ENCODE results near the gene IL20.

The IL20 gene

GRCh38 chr1:206895837-206896242 lies 30.4 kb downstream of the IL20 start:
- TF ChIP-seq, protein P1, sequence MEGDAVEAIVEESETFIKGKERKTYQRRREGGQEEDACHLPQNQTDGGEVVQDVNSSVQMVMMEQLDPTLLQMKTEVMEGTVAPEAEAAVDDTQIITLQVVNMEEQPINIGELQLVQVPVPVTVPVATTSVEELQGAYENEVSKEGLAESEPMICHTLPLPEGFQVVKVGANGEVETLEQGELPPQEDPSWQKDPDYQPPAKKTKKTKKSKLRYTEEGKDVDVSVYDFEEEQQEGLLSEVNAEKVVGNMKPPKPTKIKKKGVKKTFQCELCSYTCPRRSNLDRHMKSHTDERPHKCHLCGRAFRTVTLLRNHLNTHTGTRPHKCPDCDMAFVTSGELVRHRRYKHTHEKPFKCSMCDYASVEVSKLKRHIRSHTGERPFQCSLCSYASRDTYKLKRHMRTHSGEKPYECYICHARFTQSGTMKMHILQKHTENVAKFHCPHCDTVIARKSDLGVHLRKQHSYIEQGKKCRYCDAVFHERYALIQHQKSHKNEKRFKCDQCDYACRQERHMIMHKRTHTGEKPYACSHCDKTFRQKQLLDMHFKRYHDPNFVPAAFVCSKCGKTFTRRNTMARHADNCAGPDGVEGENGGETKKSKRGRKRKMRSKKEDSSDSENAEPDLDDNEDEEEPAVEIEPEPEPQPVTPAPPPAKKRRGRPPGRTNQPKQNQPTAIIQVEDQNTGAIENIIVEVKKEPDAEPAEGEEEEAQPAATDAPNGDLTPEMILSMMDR (IDR thresholded peaks at IDR 0.05; ENCODE audit: low read depth, low read length): no peak
- no peak overlapping the region for H3K4me3 ChIP-seq (ENCODE audit: low read depth, low read length)

DNA sequence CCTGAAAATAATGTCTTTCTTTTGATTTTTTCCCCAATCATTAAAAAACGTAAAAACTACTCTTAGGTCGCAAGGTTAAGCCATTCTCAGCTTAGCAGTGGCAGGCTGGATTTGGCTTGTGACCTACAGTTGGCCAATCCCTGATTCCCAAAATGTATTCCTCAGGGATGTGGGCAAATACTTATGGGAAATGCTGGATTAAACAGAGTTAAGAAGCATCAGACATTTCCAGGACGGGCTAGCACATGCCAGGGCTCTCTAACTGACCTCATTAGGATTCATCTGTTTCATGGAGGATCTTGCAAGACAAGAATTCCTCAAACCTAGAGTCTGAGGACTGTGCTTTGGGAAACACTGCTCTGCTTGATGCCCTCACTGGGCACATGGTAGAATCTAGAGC lies 30.8 kb downstream of the IL20 start:
- H3K4me3 ChIP-seq (ENCODE audit: low read depth, low read length): no peak overlapping the region
- TF ChIP-seq, protein P1 (IDR thresholded peaks at IDR 0.05; ENCODE audit: low read depth, low read length): no peak

GRCh38 chr1:206897175-206897574 lies 31.8 kb downstream of the IL20 start, which contains the start of gene IL24:
TSS of gene IL24 (plus strand) at chr1:206897443. CDS start at chr1:206897833, 390 bp downstream.
- no peak within 1 kb of the TSS for H3K4me3 ChIP-seq (ENCODE audit: low read depth, low read length)
- TF ChIP-seq, protein P1 (IDR thresholded peaks at IDR 0.05; ENCODE audit: low read depth, low read length): no peak

DNA sequence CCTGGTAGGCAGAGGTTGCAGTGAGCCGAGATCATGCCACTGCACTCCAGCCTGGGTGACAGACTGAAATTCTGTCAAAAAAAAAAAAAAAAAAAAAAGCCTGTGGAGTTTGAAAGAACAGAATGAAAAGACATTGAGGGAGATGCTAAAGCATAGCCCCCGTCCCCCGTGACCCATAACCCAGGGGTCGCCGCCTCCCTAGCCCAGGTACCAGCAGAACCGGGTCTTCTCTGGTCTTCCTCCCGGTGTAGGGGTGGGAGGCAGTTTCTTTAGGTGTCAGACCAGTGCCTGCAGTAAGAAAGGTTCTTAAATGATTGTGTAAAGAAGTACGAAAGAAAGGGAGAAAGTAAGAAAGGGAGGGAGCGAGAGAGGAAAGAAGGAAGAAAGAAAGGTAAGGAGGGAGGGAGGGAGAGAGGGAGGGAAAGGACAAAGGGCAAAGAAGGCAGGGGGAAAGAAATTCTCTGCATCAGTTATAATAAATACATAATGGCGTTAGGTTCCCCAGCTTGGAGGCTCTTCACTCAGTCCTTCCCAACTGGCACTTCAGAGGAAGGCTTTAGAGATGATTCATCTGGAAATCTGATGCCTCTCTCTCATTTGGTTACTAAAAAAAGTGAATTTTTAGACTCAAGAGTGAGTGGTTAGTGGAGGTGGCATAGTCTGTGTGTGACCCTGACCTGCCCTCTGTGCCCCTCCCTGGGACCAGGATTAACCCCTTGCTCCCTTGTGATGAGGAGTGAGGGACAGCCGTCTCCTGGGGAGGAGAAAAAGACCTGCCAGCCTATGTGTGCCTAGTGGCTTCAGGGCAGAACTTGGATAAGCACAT lies 32.9 kb downstream of the IL20 start:
- no peak overlapping the region for H3K4me3 ChIP-seq (ENCODE audit: low read depth, low read length)
- TF ChIP-seq, protein P1 (IDR thresholded peaks at IDR 0.05; ENCODE audit: low read depth, low read length): no peak

DNA sequence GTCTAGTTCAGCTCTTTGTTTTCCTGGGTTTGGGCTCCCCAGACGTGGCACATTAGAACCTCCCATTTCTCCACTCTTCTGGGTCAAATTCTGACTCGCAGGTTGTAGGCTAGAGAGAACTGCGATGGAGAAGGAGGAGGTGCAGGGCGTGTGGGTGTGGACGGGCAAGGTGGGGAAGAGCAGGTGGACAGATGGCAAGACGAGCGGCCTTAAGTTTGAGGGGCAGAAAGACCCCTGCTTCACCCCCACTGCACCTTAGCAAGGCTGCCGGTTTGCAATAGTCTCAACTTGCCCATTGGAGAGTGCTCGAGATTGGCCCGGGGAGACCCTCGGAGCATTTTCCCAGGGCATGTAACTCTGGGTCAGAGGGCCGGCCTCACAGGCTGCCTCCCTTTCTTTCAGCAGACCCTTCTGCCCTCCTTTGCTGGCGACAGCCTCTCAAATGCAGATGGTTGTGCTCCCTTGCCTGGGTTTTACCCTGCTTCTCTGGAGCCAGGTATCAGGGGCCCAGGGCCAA lies 33.5 kb downstream of the IL20 start:
- no peak overlapping the region for H3K4me3 ChIP-seq (ENCODE audit: low read depth, low read length)
- TF ChIP-seq, protein P1 (IDR thresholded peaks at IDR 0.05; ENCODE audit: low read depth, low read length): no peak

DNA sequence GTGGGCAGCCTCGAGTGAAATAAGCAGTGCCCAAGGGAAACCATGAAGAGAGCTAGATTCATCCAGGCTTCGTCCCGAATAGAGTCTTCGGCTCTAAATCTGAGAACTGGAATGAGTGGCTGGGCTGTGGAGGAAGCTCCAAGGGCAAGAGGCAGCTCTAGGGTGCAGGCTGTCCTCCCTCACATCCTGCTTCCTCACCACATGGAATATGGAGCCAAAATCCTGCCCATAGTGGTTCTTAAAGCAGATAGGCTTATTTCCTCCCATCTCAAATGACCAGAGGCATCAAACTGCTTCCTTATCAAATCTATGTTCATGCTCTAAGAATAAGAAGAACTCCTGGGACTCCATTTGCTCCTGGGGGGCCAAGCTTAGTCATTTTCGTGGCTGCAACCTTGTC lies 34.3 kb downstream of the IL20 start:
- TF ChIP-seq, protein P1 (IDR thresholded peaks at IDR 0.05; ENCODE audit: low read depth, low read length): no peak
- no peak overlapping the region for H3K4me3 ChIP-seq (ENCODE audit: low read depth, low read length)

DNA sequence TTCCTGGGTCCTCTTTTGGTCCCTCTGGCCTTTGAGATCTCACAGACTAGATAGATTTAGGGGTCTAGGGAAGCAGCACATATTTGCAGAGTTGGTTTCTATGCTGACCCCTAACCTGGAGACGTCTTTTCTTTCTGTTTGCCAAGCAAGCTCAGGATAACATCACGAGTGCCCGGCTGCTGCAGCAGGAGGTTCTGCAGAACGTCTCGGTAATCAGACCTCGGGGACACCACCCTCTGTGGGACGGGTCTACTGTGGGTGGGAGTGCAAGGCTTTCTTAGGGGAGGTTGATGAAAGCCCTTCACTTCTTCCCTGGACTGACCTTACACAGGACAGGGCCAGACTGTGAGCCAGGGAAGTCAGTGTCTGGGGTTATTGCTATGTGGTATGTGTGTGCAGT lies 34.7 kb downstream of the IL20 start:
- TF ChIP-seq, protein P1 (IDR thresholded peaks at IDR 0.05; ENCODE audit: low read depth, low read length): no peak
- no peak overlapping the region for H3K4me3 ChIP-seq (ENCODE audit: low read depth, low read length)
